A549 (cell line): ENCODE measurements around the gene MESP2.

Experiments used
- FOXS1 ChIP-seq: fragments of 250-450 bp; sonication (Bioruptor Pico); IDR thresholded peaks from 2 replicates; pipeline ENCODE4 v1.5.0; 2020; ENCODE audit warnings: mild to moderate bottlenecking, moderate library complexity
- JUNB ChIP-seq: fragments of >200 bp; sonication (Bioruptor Twin); formaldehyde crosslinking; IDR thresholded peaks from 2 replicates; pipeline ENCODE4 v1.6.1; 2016
- POLR2A ChIP-seq: IDR thresholded peaks from 2 replicates; pipeline ENCODE4 v1.6.1; 2012; ENCODE audit warnings: mild to moderate bottlenecking, low read length
- TF ChIP-seq, protein P1 (sequence below): fragments of >200 bp; sonication (Bioruptor Twin); formaldehyde crosslinking; IDR thresholded peaks from 3 replicates; pipeline ENCODE4 v1.5.1; 2016

DNA sequence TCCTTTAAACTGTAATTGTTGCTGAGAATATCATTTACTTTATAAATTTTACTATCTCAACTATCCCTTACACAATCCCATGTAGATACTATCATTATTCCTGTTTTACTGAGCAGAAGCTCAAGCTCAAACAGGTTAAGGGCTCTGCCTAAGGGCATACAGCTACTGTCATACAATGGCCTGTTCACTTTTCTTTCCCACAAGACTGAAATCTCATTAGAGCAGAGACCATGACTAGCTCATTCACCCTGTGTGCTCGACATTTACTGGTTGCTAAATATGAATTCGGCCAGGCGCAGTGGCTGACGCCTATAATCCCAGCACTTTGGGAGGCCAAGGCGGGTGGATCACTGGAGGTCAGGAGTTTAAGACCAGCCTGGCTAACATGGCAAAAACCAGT lies 1.6 kb upstream of the MESP2 start:
- TF ChIP-seq FOXS1 (CRISPR knock-in tag) (no peak), POLR2A (no peak), JUNB (no peak)
- TF ChIP-seq, protein P1, sequence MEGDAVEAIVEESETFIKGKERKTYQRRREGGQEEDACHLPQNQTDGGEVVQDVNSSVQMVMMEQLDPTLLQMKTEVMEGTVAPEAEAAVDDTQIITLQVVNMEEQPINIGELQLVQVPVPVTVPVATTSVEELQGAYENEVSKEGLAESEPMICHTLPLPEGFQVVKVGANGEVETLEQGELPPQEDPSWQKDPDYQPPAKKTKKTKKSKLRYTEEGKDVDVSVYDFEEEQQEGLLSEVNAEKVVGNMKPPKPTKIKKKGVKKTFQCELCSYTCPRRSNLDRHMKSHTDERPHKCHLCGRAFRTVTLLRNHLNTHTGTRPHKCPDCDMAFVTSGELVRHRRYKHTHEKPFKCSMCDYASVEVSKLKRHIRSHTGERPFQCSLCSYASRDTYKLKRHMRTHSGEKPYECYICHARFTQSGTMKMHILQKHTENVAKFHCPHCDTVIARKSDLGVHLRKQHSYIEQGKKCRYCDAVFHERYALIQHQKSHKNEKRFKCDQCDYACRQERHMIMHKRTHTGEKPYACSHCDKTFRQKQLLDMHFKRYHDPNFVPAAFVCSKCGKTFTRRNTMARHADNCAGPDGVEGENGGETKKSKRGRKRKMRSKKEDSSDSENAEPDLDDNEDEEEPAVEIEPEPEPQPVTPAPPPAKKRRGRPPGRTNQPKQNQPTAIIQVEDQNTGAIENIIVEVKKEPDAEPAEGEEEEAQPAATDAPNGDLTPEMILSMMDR = no peak
